Measurements from ENCODE around the gene MYOG.

- no peak for TF ChIP-seq POLR2A (IDR thresholded peaks at IDR 0.05; ENCODE audit: low read length)
- no peak for TF ChIP-seq GATA1 (IDR thresholded peaks at IDR 0.05; ENCODE audit: low read depth, low read length)
Observed at GRCh38 chr1:203065986-203066385, 19.8 kb downstream of the MYOG start.
